DOHH2 (cell line): ENCODE data around the gene SLC5A11.

ENCODE experiments used
- H3F3A ChIP-seq: fragments of 200-600 bp; sonication (generic), shearing (Covaris generic); 2 replicates; pipeline ENCODE4 v1.6.0; 2016; ENCODE audit warnings: antibody characterized with exemption, mild to moderate bottlenecking; ENCODE audit not compliant: control insufficient read depth, insufficient read depth
- H3K27ac ChIP-seq: fragments of 200-600 bp; sonication (generic); 2 replicates; pipeline ENCODE4 v1.5.1; 2014; ENCODE audit warnings: low read depth, mild to moderate bottlenecking, low read length, moderate library complexity
- H3K27me3 ChIP-seq: fragments of 200-600 bp; sonication (generic); 2 replicates; pipeline ENCODE4 v1.6.1; 2014; ENCODE audit warnings: mild to moderate bottlenecking, low read length, mixed read lengths; ENCODE audit not compliant: control insufficient read depth
- H3K36me3 ChIP-seq: fragments of 200-600 bp; sonication (generic); 2 replicates; pipeline ENCODE4 v1.6.1; 2014; ENCODE audit warnings: mild to moderate bottlenecking, low read length, moderate library complexity, mixed read lengths; ENCODE audit not compliant: control insufficient read depth
- H3K4me1 ChIP-seq: fragments of 200-600 bp; sonication (generic); 2 replicates; pipeline ENCODE4 v1.6.1; 2014; ENCODE audit warnings: mild to moderate bottlenecking, low read length, mixed read lengths; ENCODE audit not compliant: control insufficient read depth
- H3K4me2 ChIP-seq: fragments of 200-600 bp; sonication (generic); 2 replicates; pipeline ENCODE4 v1.6.0; 2014; ENCODE audit warnings: mild to moderate bottlenecking, low read length, moderate library complexity
- H3K4me3 ChIP-seq: fragments of 200-600 bp; sonication (generic); 2 replicates; pipeline ENCODE4 v1.5.1; 2014; ENCODE audit warnings: mild to moderate bottlenecking, low read length, mixed read lengths
- H3K79me2 ChIP-seq: fragments of 200-600 bp; sonication (generic); 2 replicates; pipeline ENCODE4 v1.6.1; 2014; ENCODE audit warnings: mild to moderate bottlenecking, low read length, mixed read lengths; ENCODE audit not compliant: control insufficient read depth
- H3K9me2 ChIP-seq: fragments of 200-600 bp; sonication (generic); replicated peaks from 2 replicates; pipeline ENCODE4 v1.6.1; 2014; ENCODE audit warnings: mild to moderate bottlenecking, low read length, mixed read lengths; ENCODE audit not compliant: control insufficient read depth
- H3K9me3 ChIP-seq: fragments of 200-600 bp; sonication (generic); 2 replicates; pipeline ENCODE4 v1.6.1; 2014; ENCODE audit warnings: antibody characterized with exemption, low read length, mixed read lengths; ENCODE audit not compliant: control insufficient read depth, insufficient read depth
- H4K20me1 ChIP-seq: fragments of 200-600 bp; sonication (generic); 2 replicates; pipeline ENCODE4 v1.6.0; 2014; ENCODE audit warnings: low read depth, mild to moderate bottlenecking, antibody characterized with exemption, low read length, moderate library complexity; ENCODE audit not compliant: control insufficient read depth, insufficient read depth
- CTCF ChIP-seq: fragments of 200-600 bp; sonication (generic); IDR thresholded peaks from one replicate; pipeline ENCODE4 v1.5.1; 2014; ENCODE audit warnings: antibody characterized with exemption, mild to moderate bottlenecking, low read depth, low read length; ENCODE audit not compliant: poor library complexity, severe bottlenecking
- EZH2phosphoT487 ChIP-seq: fragments of 200-600 bp; sonication (generic); IDR thresholded peaks from 2 replicates; pipeline ENCODE4 v1.6.1; 2017; ENCODE audit warnings: borderline replicate concordance, mild to moderate bottlenecking, antibody characterized with exemption, low read length, moderate library complexity, mixed read lengths

SLC5A11 gene

GRCh38 chr16:24944206-24944605, 98.4 kb downstream of the SLC5A11 start:
- Histone ChIP-seq H3K4me2 (no peak overlapping the region), H3K27me3 (no peaks in the 10 kb centered on the region), H3K79me2 (no peaks in the 10 kb centered on the region), H3K36me3 (no peaks in the 10 kb centered on the region), H3K4me3 (no peak overlapping the region), H3K9me2 (no peaks in the 10 kb centered on the region), H3F3A (no peaks in the 10 kb centered on the region), H3K4me1 (no peaks in the 10 kb centered on the region), H3K9me3 (no peaks in the 10 kb centered on the region), H4K20me1 (no peaks in the 10 kb centered on the region), H3K27ac (no peak overlapping the region)
- TF ChIP-seq CTCF (no peak), EZH2phosphoT487 (no peak)

- Histone ChIP-seq H3K36me3 (no peaks in the 10 kb centered on the region), H4K20me1 (no peaks in the 10 kb centered on the region), H3K27me3 (no peaks in the 10 kb centered on the region), H3K4me3 (no peak overlapping the region), H3K4me1 (no peaks in the 10 kb centered on the region), H3K79me2 (no peaks in the 10 kb centered on the region), H3K9me2 (no peaks in the 10 kb centered on the region), H3K4me2 (no peak overlapping the region), H3F3A (no peaks in the 10 kb centered on the region), H3K9me3 (no peaks in the 10 kb centered on the region), H3K27ac (no peak overlapping the region)
- TF ChIP-seq CTCF (no peak), EZH2phosphoT487 (no peak)
Measured at GRCh38 chr16:24946155-24946554, 100.4 kb downstream of the SLC5A11 start.

DNA sequence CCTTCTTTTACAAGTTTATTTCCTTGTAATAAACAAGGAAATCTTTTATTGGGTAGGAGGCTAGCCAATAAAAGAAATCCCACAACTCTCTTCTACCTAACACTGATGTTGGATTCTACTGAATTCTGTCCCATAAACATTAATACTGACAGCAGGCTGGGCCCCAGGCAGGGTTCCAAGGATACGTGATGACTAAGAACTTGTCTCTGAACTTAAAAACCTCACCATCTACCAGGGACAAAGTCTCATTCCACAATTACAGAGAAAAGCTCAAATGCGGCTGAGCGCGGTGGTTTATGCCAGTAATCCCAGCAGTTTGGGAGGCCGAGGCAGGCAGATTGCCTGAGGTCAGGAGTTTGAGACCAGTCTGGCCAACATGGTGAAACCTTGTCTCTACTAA, 104.5 kb downstream of the SLC5A11 start:
- H3F3A ChIP-seq: no peaks in the 10 kb centered on the region
- no peaks in the 10 kb centered on the region for H3K36me3 ChIP-seq
- no peaks in the 10 kb centered on the region for H3K27me3 ChIP-seq
- no peaks in the 10 kb centered on the region for H3K4me1 ChIP-seq
- no peak overlapping the region for H3K4me3 ChIP-seq
- no peaks in the 10 kb centered on the region for H3K9me2 ChIP-seq
- no peaks in the 10 kb centered on the region for H3K79me2 ChIP-seq
- no peaks in the 10 kb centered on the region for H3K9me3 ChIP-seq
- H3K4me2 ChIP-seq: no peak overlapping the region
- H4K20me1 ChIP-seq: no peaks in the 10 kb centered on the region
- no peak for TF ChIP-seq EZH2phosphoT487
- no peak for TF ChIP-seq CTCF
- no peak overlapping the region for H3K27ac ChIP-seq

DNA sequence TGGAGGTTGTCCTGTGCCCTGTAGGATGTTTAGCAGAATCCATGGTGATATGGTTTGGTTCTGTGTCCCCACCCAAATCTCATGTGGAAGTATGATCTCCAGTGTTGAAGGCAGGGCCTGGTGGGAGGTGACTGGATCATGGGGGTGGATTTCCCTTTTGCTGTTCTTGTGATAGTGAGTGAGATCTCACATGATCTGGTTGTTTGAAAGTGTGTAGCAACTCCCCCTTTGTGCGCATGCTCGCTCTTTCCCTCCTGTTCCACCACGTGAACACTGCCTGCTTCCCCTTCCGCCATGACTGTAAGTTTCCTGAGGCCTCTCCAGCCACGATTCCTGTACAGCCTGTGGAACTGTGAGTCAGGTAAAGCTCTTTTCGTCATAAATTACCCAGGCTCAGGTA, 107.5 kb downstream of the SLC5A11 start:
- Histone ChIP-seq H3K27ac (no peak overlapping the region), H3K36me3 (no peaks in the 10 kb centered on the region), H3K79me2 (no peaks in the 10 kb centered on the region), H3K9me3 (no peaks in the 10 kb centered on the region), H4K20me1 (no peaks in the 10 kb centered on the region), H3K4me2 (no peak overlapping the region), H3F3A (no peaks in the 10 kb centered on the region), H3K9me2 (no peaks in the 10 kb centered on the region), H3K4me1 (no peaks in the 10 kb centered on the region), H3K27me3 (no peaks in the 10 kb centered on the region), H3K4me3 (no peak overlapping the region)
- TF ChIP-seq EZH2phosphoT487: no peak
- TF ChIP-seq CTCF: no peak
